HepG2 (cell line): ENCODE results near the gene NAPB. TPM values are rescaled to one million over a fixed set of nuclear protein-coding genes. Genes with fewer than 3 reads are reported as not detected.

Source experiments
- ATF3 ChIP-seq: sonication (generic); formaldehyde crosslinking; IDR thresholded peaks from 2 replicates; pipeline ENCODE4 v1.4.0; 2020; ENCODE audit warnings: missing genetic modification reagents
- CEBPB ChIP-seq: IDR thresholded peaks from 2 replicates; pipeline ENCODE4 v1.6.1; 2011; ENCODE audit warnings: low read depth, low read length, improper control_type of control experiment, borderline replicate concordance
- PREB ChIP-seq: sonication (generic); formaldehyde crosslinking; IDR thresholded peaks from 2 replicates; pipeline ENCODE4 v1.4.0; 2020; ENCODE audit warnings: missing genetic modification reagents
- RFX5 ChIP-seq: IDR thresholded peaks from 2 replicates; pipeline ENCODE4 v1.6.1; 2011; ENCODE audit warnings: low read depth, low read length, improper control_type of control experiment
- RFXAP ChIP-seq: sonication (generic); formaldehyde crosslinking; IDR thresholded peaks from 2 replicates; pipeline ENCODE4 v1.4.0; 2020; ENCODE audit warnings: missing genetic modification reagents, borderline replicate concordance
- SP140L ChIP-seq: sonication (generic); formaldehyde crosslinking; IDR thresholded peaks from 2 replicates; pipeline ENCODE4 v1.4.0; 2020; ENCODE audit warnings: missing genetic modification reagents, borderline replicate concordance
- SPEN ChIP-seq: sonication (generic); formaldehyde crosslinking; IDR thresholded peaks from 2 replicates; pipeline ENCODE4 v1.5.1; 2020; ENCODE audit warnings: low read depth, mild to moderate bottlenecking, missing genetic modification reagents
- ZNF275 ChIP-seq: sonication (generic); formaldehyde crosslinking; IDR thresholded peaks from 2 replicates; pipeline ENCODE4 v1.8.0; 2022; ENCODE audit warnings: missing genetic modification reagents, mild to moderate bottlenecking, inconsistent platforms, borderline replicate concordance
- ZNF276 ChIP-seq: sonication (generic); formaldehyde crosslinking; IDR thresholded peaks from 2 replicates; pipeline ENCODE4 v1.4.0; 2020; ENCODE audit warnings: mild to moderate bottlenecking, low read depth, missing genetic modification reagents
- ZNF318 ChIP-seq: sonication (generic); formaldehyde crosslinking; IDR thresholded peaks from 2 replicates; pipeline ENCODE4 v1.4.0; 2020; ENCODE audit warnings: mild to moderate bottlenecking, missing genetic modification reagents
- ZNF644 ChIP-seq: IDR thresholded peaks from 2 replicates; pipeline ENCODE4 v1.6.1; 2016; ENCODE audit warnings: low read depth
- ZNF674 ChIP-seq: sonication (generic); formaldehyde crosslinking; IDR thresholded peaks from 2 replicates; pipeline ENCODE4 v1.5.0; 2020; ENCODE audit warnings: low read depth, mild to moderate bottlenecking, missing genetic modification reagents
- ZNF747 ChIP-seq: sonication (generic); formaldehyde crosslinking; IDR thresholded peaks from 2 replicates; pipeline ENCODE4 v1.8.1; 2023; ENCODE audit warnings: missing genetic modification reagents, mild to moderate bottlenecking, borderline replicate concordance
- polyA plus RNA-seq, 8 experiments: library from polyadenylated mRNA; depleted of rRNA in 3 of 8; stranded (reverse) in 7 of 8; unstranded in 1 of 8; fragments of >200 nt; fragmentation: Illumina TruSeq in 4 of 8; extraction: Trizol in 4 of 8; gene quantifications; 2 replicates each; pipeline versions ENCODE4 v1.2.1 to v1.2.3, GENCODE V29; 2011 to 2016; ENCODE audit warnings: low read depth in 4 of 8, missing spikeins in 1 of 8, mixed read lengths in 1 of 8; ENCODE audit not compliant: insufficient read depth in 1 of 8
- total RNA-seq, 5 experiments: library from RNA; depleted of rRNA; stranded (reverse); fragments of >200 nt; fragmentation: Illumina TruSeq; extraction: Trizol; gene quantifications; 2 replicates each; pipeline ENCODE4 v1.2.3, GENCODE V29; 2016; ENCODE audit warnings: low read depth in 1 of 5

NAPB gene
- total and polyA plus RNA-seq, 2 of the 13 experiments (the other 11 are each of a cell fraction or from before 2014, with no cell fraction given) = 15.2 to 16.1 TPM

- no peak for TF ChIP-seq ATF3 (CRISPR knock-in tag)
- TF ChIP-seq ZNF276 (CRISPR knock-in tag) = no peak
- TF ChIP-seq ZNF275 (CRISPR knock-in tag) = no peak
- no peak for TF ChIP-seq PREB (CRISPR knock-in tag)
- no peak for TF ChIP-seq RFXAP
- no peak for TF ChIP-seq SPEN
- no peak for TF ChIP-seq CEBPB
- TF ChIP-seq ZNF318 (CRISPR knock-in tag) = no peak; the same call in 1 of the 2 replicates
- no peak for TF ChIP-seq ZNF747 (CRISPR knock-in tag)
- TF ChIP-seq ZNF644 (CRISPR knock-in tag) = no peak
- no peak for TF ChIP-seq SP140L (CRISPR knock-in tag)
- TF ChIP-seq RFX5 = no peak
- TF ChIP-seq ZNF674 (CRISPR knock-in tag) = no peak
These were observed 55.7 kb downstream of the NAPB start (continued) for GRCh38 chr20:23365390-23366165.
